Measurements from ENCODE around the gene AGBL5.

The AGBL5 gene

DNA sequence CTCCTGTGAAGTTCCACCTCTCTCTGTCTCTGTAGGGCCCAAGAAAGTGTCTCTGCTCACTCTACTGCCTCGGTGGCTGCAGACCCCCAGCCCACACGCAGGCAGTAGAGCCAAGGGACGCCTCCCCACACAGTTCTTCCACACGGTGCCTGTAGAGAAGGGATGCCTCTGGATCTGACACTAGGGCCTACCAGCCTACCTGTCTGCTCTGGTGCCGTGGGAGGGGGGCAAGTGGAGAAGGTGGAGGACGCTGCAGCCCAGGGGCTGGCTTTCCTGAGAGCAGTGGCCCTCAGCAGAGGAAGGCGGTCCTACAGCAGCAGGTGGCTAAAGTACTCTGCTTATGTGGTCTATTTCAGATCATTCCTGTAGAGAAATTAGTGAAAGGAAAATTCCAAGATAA is 27.7 kb upstream of the AGBL5 start:
- TF ChIP-seq, protein P1, sequence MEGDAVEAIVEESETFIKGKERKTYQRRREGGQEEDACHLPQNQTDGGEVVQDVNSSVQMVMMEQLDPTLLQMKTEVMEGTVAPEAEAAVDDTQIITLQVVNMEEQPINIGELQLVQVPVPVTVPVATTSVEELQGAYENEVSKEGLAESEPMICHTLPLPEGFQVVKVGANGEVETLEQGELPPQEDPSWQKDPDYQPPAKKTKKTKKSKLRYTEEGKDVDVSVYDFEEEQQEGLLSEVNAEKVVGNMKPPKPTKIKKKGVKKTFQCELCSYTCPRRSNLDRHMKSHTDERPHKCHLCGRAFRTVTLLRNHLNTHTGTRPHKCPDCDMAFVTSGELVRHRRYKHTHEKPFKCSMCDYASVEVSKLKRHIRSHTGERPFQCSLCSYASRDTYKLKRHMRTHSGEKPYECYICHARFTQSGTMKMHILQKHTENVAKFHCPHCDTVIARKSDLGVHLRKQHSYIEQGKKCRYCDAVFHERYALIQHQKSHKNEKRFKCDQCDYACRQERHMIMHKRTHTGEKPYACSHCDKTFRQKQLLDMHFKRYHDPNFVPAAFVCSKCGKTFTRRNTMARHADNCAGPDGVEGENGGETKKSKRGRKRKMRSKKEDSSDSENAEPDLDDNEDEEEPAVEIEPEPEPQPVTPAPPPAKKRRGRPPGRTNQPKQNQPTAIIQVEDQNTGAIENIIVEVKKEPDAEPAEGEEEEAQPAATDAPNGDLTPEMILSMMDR (IDR thresholded peaks at IDR 0.05; ENCODE audit: low read depth, low read length, missing control alignments) = no peak
- no peak for DNase-seq (ENCODE audit: low read depth)
- H3K4me3 ChIP-seq (ENCODE audit: low read depth, low read length) = no peak overlapping the region

DNA sequence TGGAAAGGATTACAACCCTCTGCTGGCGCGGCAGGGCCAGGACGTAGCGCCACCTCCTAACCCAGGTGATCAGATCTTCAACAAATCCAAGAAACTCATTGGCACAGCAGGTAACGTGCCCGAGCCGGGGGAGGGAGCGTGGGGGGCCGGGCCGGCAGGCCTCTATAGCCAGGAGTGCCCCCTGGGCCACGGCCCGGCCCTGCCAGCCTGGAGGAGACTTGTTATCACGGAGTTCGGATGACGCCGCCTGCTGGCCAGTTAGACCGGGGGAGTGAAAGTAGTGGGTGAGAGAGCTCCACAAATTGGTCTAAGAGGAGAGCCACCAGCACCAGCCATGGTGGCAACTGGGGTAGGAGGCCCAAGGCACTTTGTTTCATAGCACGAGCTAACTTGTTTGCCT is 27.3 kb upstream of the AGBL5 start:
- TF ChIP-seq, protein P1 (IDR thresholded peaks at IDR 0.05; ENCODE audit: low read depth, low read length, missing control alignments) = no peak
- no peak for DNase-seq (ENCODE audit: low read depth)
- H3K4me3 ChIP-seq (ENCODE audit: low read depth, low read length) = no peak overlapping the region

- no peak overlapping the region for H3K4me3 ChIP-seq (ENCODE audit: low read depth, low read length)
- no peak for DNase-seq (ENCODE audit: low read depth)
- TF ChIP-seq, protein P1 (IDR thresholded peaks at IDR 0.05; ENCODE audit: low read depth, low read length, missing control alignments) = no peak
Measured at GRCh38 chr2:27024812-27025211, 26.7 kb upstream of the AGBL5 start.

DNA sequence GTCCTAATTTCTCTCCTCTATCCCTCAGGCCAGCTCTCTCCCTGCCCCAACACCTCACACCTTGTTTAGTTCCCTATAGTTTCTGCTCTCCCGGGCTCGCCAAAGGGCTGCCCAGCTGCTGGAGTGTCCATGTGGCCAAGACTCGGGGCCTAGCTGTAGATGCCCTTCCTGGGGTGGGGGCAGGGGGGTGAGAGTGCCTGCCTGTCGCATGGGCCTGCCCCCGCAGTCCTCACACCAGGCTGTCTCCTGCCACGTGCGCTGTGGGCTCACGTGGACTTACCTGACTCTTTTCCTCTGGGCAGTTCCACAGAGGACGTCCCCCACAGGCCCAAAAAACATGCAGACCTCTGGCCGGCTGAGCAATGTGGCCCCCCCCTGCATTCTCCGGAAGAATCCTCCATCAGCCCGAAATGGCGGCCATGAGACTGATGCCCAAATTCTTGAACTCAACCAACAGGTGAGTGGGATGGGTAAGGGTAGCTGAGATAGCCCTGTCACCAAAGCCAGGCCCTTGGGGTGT is 26.1 kb upstream of the AGBL5 start:
- TF ChIP-seq, protein P1 (IDR thresholded peaks at IDR 0.05; ENCODE audit: low read depth, low read length, missing control alignments) = no peak
- H3K4me3 ChIP-seq (ENCODE audit: low read depth, low read length) = no peak overlapping the region
- DNase-seq (ENCODE audit: low read depth) = no peak

- TF ChIP-seq, protein P1 (IDR thresholded peaks at IDR 0.05; ENCODE audit: low read depth, low read length, missing control alignments) = no peak
- no peak for DNase-seq (ENCODE audit: low read depth)
- no peak overlapping the region for H3K4me3 ChIP-seq (ENCODE audit: low read depth, low read length)
Measured at GRCh38 chr2:27025861-27026851, 25.3 kb upstream of the AGBL5 start.

- no peak for DNase-seq (ENCODE audit: low read depth)
- TF ChIP-seq, protein P1 (IDR thresholded peaks at IDR 0.05; ENCODE audit: low read depth, low read length, missing control alignments) = no peak
- H3K4me3 ChIP-seq (ENCODE audit: low read depth, low read length) = no peak overlapping the region
Measured at GRCh38 chr2:27027211-27027651, 24.2 kb upstream of the AGBL5 start.
